ENCODE measurements around the gene FXYD1.
A peak's percentile ranks its signal among the peaks of the same experiment; 100 is the strongest.

GRCh38 chr19:35123573-35123972 lies 15.1 kb upstream of the FXYD1 start:
- TF ChIP-seq EP300 (IDR thresholded peaks at IDR 0.05) (no peak), CTCF (IDR thresholded peaks at IDR 0.05) (no peak), POLR2AphosphoS5 (IDR thresholded peaks at IDR 0.05) (peak in 2 of 3 donors; percentile 17 to 64)
